Ishikawa (cell line): ENCODE data around the gene GPC6.

Experiments used
- CEBPB ChIP-seq: IDR thresholded peaks from 2 replicates; pipeline ENCODE4 v1.6.1; 2012
- CREB1 ChIP-seq: IDR thresholded peaks from 2 replicates; pipeline ENCODE4 v1.6.1; 2012; ENCODE audit warnings: low read depth
- EGR1 ChIP-seq: IDR thresholded peaks from 2 replicates; pipeline ENCODE4 v1.6.1; 2012
- EP300 ChIP-seq: IDR thresholded peaks from 2 replicates; pipeline ENCODE4 v1.6.1; 2012; ENCODE audit warnings: borderline replicate concordance
- FOXM1 ChIP-seq: IDR thresholded peaks from 2 replicates; pipeline ENCODE4 v1.6.1; 2012; ENCODE audit warnings: low read depth, borderline replicate concordance
- NFIC ChIP-seq: IDR thresholded peaks from 2 replicates; pipeline ENCODE4 v1.6.1; 2012
- RAD21 ChIP-seq: IDR thresholded peaks from 2 replicates; pipeline ENCODE4 v1.6.1; 2012; ENCODE audit warnings: low read depth
- TAF1 ChIP-seq: IDR thresholded peaks from 2 replicates; pipeline ENCODE4 v1.6.1; 2012; ENCODE audit warnings: low read depth, mild to moderate bottlenecking
- TCF12 ChIP-seq: IDR thresholded peaks from 2 replicates; pipeline ENCODE4 v1.6.1; 2012; ENCODE audit warnings: low read depth
- TEAD4 ChIP-seq: IDR thresholded peaks from 2 replicates; pipeline ENCODE4 v1.6.1; 2012
- YY1 ChIP-seq: IDR thresholded peaks from 2 replicates; pipeline ENCODE4 v1.6.1; 2012; ENCODE audit warnings: low read depth
- TF ChIP-seq, protein P1 (sequence below): IDR thresholded peaks from 2 replicates; pipeline ENCODE4 v1.6.1; 2012; ENCODE audit warnings: low read depth, mild to moderate bottlenecking
- TF ChIP-seq, protein P2 (sequence below): IDR thresholded peaks from 2 replicates; pipeline ENCODE4 v1.6.1; 2012
- TF ChIP-seq, protein P3 (sequence below): IDR thresholded peaks from 2 replicates; pipeline ENCODE4 v1.6.1; 2012

DNA sequence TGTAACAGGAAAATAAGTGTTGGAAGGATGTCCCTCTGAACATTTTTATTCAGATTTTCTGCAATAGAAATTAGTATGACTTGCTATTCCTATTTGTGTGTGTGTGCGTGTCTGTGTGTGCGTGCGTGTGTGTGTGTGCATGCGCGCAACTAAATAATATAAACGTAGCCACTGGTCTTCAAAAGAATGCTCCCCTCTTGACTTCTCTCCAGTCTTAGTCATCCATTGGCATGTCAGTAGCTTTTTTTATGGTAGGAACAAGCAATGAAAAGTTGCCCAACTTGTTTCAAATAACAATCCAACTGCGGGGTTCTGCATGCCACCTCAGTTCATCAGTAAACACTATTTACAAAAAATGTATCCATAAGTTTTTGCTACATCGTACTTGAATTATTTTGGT is 249.6 kb downstream of the GPC6 start:
- TF ChIP-seq RAD21 (no peak), NFIC (peak; percentile 65), EP300 (peak; percentile 77; the same call in 1 of the 2 replicates), FOXM1 (peak; percentile 42; the same call in 1 of the 2 replicates), CEBPB (no peak; the same call in 1 of the 2 replicates), EGR1 (no peak), TAF1 (no peak), YY1 (no peak), TEAD4 (peak; percentile 74), CREB1 (no peak), TCF12 (peak; percentile 61; the same call in 1 of the 2 replicates)
- TF ChIP-seq, protein P1, sequence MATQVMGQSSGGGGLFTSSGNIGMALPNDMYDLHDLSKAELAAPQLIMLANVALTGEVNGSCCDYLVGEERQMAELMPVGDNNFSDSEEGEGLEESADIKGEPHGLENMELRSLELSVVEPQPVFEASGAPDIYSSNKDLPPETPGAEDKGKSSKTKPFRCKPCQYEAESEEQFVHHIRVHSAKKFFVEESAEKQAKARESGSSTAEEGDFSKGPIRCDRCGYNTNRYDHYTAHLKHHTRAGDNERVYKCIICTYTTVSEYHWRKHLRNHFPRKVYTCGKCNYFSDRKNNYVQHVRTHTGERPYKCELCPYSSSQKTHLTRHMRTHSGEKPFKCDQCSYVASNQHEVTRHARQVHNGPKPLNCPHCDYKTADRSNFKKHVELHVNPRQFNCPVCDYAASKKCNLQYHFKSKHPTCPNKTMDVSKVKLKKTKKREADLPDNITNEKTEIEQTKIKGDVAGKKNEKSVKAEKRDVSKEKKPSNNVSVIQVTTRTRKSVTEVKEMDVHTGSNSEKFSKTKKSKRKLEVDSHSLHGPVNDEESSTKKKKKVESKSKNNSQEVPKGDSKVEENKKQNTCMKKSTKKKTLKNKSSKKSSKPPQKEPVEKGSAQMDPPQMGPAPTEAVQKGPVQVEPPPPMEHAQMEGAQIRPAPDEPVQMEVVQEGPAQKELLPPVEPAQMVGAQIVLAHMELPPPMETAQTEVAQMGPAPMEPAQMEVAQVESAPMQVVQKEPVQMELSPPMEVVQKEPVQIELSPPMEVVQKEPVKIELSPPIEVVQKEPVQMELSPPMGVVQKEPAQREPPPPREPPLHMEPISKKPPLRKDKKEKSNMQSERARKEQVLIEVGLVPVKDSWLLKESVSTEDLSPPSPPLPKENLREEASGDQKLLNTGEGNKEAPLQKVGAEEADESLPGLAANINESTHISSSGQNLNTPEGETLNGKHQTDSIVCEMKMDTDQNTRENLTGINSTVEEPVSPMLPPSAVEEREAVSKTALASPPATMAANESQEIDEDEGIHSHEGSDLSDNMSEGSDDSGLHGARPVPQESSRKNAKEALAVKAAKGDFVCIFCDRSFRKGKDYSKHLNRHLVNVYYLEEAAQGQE = no peak
- TF ChIP-seq, protein P2, sequence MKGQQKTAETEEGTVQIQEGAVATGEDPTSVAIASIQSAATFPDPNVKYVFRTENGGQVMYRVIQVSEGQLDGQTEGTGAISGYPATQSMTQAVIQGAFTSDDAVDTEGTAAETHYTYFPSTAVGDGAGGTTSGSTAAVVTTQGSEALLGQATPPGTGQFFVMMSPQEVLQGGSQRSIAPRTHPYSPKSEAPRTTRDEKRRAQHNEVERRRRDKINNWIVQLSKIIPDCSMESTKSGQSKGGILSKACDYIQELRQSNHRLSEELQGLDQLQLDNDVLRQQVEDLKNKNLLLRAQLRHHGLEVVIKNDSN = no peak
- TF ChIP-seq, protein P3, sequence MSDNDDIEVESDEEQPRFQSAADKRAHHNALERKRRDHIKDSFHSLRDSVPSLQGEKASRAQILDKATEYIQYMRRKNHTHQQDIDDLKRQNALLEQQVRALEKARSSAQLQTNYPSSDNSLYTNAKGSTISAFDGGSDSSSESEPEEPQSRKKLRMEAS = peak; percentile 54
